ENCODE results near the gene KRTDAP. TPM values are rescaled to one million over a fixed set of nuclear protein-coding genes. Genes with fewer than 3 reads are reported as not detected.

Gene KRTDAP
- total RNA-seq, 1 donor from 2014 or later: 0.80 TPM

DNA sequence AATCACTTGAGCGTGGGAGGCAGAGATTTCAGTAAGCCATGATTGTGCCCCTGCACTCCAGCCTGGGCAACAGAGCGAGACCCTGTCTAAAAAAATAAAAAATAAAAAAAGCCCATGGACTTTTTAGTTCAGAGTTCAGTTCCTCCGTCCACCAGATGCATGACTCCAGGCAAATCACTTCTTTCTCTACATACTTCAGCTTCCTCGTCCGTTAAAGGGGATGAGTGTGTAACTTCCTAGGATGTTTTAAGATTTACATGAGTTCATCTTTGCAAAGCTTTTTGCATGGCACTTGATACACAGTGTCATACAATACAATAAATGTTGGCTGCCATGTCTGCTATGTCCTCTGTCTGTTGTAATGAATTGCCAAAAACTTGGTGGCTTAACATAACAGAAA is 52.2 kb downstream of the KRTDAP start:
- H3K27me3 Mint-ChIP-seq: peaks cover 8% of the 10 kb centered on the region
- no peaks in the 10 kb centered on the region for H3K36me3 Mint-ChIP-seq
- peaks cover 15% of the 10 kb centered on the region for H3K4me1 Mint-ChIP-seq (ENCODE audit: unreplicated experiment)
- TF ChIP-seq, protein P1, sequence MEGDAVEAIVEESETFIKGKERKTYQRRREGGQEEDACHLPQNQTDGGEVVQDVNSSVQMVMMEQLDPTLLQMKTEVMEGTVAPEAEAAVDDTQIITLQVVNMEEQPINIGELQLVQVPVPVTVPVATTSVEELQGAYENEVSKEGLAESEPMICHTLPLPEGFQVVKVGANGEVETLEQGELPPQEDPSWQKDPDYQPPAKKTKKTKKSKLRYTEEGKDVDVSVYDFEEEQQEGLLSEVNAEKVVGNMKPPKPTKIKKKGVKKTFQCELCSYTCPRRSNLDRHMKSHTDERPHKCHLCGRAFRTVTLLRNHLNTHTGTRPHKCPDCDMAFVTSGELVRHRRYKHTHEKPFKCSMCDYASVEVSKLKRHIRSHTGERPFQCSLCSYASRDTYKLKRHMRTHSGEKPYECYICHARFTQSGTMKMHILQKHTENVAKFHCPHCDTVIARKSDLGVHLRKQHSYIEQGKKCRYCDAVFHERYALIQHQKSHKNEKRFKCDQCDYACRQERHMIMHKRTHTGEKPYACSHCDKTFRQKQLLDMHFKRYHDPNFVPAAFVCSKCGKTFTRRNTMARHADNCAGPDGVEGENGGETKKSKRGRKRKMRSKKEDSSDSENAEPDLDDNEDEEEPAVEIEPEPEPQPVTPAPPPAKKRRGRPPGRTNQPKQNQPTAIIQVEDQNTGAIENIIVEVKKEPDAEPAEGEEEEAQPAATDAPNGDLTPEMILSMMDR (conservative IDR thresholded peaks at IDR 0.05): no peak
- no peak overlapping the region for H3K27ac Mint-ChIP-seq
- no peak for DNase-seq (ENCODE audit: extremely low spot score, unreplicated experiment)
- H3K9me3 Mint-ChIP-seq: no peaks in the 10 kb centered on the region
- H3K4me3 Mint-ChIP-seq: no peak overlapping the region

DNA sequence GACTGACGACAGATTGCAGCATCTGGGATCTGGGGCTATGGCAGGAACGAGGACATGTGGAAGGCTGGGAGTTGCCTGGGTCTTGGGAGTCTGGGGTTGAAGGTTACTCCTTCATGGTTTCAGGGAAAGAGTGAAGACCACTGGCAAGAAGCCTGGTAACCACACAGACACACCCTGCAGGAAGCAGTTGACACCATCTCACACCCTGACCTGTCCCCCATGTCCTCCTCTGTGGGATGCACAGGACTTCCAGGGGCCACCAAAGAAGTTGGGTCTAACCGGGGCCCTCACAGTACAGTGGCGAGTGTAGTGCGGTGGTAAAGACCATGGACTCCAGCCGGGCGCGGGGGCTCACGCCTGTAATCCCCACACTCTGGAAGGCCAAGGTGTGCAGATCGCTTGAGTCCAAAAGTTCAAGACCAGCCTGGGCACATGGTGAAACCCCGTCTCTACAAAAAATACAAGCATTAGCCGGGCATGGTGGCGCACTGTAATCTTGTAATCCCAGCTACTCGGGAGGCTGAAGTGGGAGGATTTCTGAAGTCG is 52.8 kb downstream of the KRTDAP start:
- peaks cover 15% of the 10 kb centered on the region for H3K4me1 Mint-ChIP-seq (ENCODE audit: unreplicated experiment)
- TF ChIP-seq, protein P1 (conservative IDR thresholded peaks at IDR 0.05): no peak
- no peaks in the 10 kb centered on the region for H3K36me3 Mint-ChIP-seq
- H3K9me3 Mint-ChIP-seq: no peaks in the 10 kb centered on the region
- no peak overlapping the region for H3K4me3 Mint-ChIP-seq
- peaks cover 8% of the 10 kb centered on the region for H3K27me3 Mint-ChIP-seq
- no peak overlapping the region for H3K27ac Mint-ChIP-seq
- DNase-seq (ENCODE audit: extremely low spot score, unreplicated experiment): no peak

Other genes with a start within 250 kb of the KRTDAP start
- 78.5 and 155 TPM in 2 replicates for gene LSR, start 241.5 kb downstream of the KRTDAP start, total RNA-seq (ENCODE audit: low replicate concordance)
- gene USF2, start 221.5 kb downstream of the KRTDAP start, total RNA-seq (ENCODE audit: low replicate concordance): 107 and 133 TPM in 2 replicates
- 0.59 and 1.2 TPM in 2 replicates for gene HAMP, start 207.9 kb downstream of the KRTDAP start, total RNA-seq (ENCODE audit: low replicate concordance)
- 2.1 TPM in 1 of 2 replicates, not detected in the other for gene MAG, start 198.3 kb downstream of the KRTDAP start, total RNA-seq (ENCODE audit: low replicate concordance)
- gene CD22, start 161.3 kb downstream of the KRTDAP start, total RNA-seq (ENCODE audit: low replicate concordance): 0.92 and 2.1 TPM in 2 replicates
- gene FFAR1, start 142.6 kb downstream of the KRTDAP start, total RNA-seq (ENCODE audit: low replicate concordance): 2.1 and 2.7 TPM in 2 replicates
- 0.34 and 0.45 TPM in 2 replicates for gene FFAR3, start 132.0 kb downstream of the KRTDAP start, total RNA-seq (ENCODE audit: low replicate concordance)
- gene GPR42, start 119.4 kb downstream of the KRTDAP start, total RNA-seq (ENCODE audit: low replicate concordance): not detected in 2 replicates
- gene FFAR2, start 42.2 kb downstream of the KRTDAP start, total RNA-seq (ENCODE audit: low replicate concordance): 1.1 and 2.2 TPM in 2 replicates
- gene DMKN, start 23.2 kb upstream of the KRTDAP start, total RNA-seq (ENCODE audit: low replicate concordance): 70.9 and 141 TPM in 2 replicates
- 0.53 TPM in 1 of 2 replicates, not detected in the other for gene SBSN, start 37.8 kb upstream of the KRTDAP start, total RNA-seq (ENCODE audit: low replicate concordance)
- not detected in 2 replicates for gene GAPDHS, start 43.0 kb upstream of the KRTDAP start, total RNA-seq (ENCODE audit: low replicate concordance)
- 104 and 113 TPM in 2 replicates for gene TMEM147, start 55.2 kb upstream of the KRTDAP start, total RNA-seq (ENCODE audit: low replicate concordance)
- 1.3 and 16.8 TPM in 2 replicates for gene ATP4A, start 73.2 kb upstream of the KRTDAP start, total RNA-seq (ENCODE audit: low replicate concordance)
- gene PMIS2, start 95.7 kb upstream of the KRTDAP start, total RNA-seq (ENCODE audit: low replicate concordance): not detected in 2 replicates
- gene HAUS5, start 122.3 kb upstream of the KRTDAP start, total RNA-seq (ENCODE audit: low replicate concordance): 19.5 and 42.6 TPM in 2 replicates
- 79.6 and 84.9 TPM in 2 replicates for gene RBM42, start 138.6 kb upstream of the KRTDAP start, total RNA-seq (ENCODE audit: low replicate concordance)
- 1.1 TPM in 2 replicates for gene ETV2, start 151.3 kb upstream of the KRTDAP start, total RNA-seq (ENCODE audit: low replicate concordance)
- gene COX6B1, start 157.9 kb upstream of the KRTDAP start, total RNA-seq (ENCODE audit: low replicate concordance): 408 and 544 TPM in 2 replicates
- gene UPK1A, start 176.1 kb upstream of the KRTDAP start, total RNA-seq (ENCODE audit: low replicate concordance): 4.4 and 5.1 TPM in 2 replicates
- gene ZBTB32, start 214.1 kb upstream of the KRTDAP start, total RNA-seq (ENCODE audit: low replicate concordance): not detected in 2 replicates
- 52.3 and 55.4 TPM in 2 replicates for gene KMT2B, start 227.5 kb upstream of the KRTDAP start, total RNA-seq (ENCODE audit: low replicate concordance)

Data from type B pancreatic cell (in vitro differentiated cells).